ENCODE results near the gene SLC25A21. TPM values are rescaled to one million over a fixed set of nuclear protein-coding genes. Genes with fewer than 3 reads are reported as not detected.

Gene SLC25A21
- total RNA-seq, 1 donor from 2014 or later, result not detected

- DNase-seq (ENCODE audit: low spot score), result no peak
Observed at GRCh38 chr14:36666416-36667206, 505.8 kb downstream of the SLC25A21 start.

- DNase-seq (ENCODE audit: low spot score), result no peak
Observed at GRCh38 chr14:36665887-36666415, 506.5 kb downstream of the SLC25A21 start.

GRCh38 chr14:36664322-36665193 is 507.8 kb downstream of the SLC25A21 start:
- DNase-seq (ENCODE audit: low spot score), result no peak

GRCh38 chr14:36663404-36664321 is 508.7 kb downstream of the SLC25A21 start:
- DNase-seq (ENCODE audit: low spot score), result no peak

- no peak for DNase-seq (ENCODE audit: low spot score)
Observed at GRCh38 chr14:36662543-36663403, 509.6 kb downstream of the SLC25A21 start.

- no peak for DNase-seq (ENCODE audit: low spot score)
Observed at GRCh38 chr14:36662258-36662542, 510.2 kb downstream of the SLC25A21 start.

- DNase-seq (ENCODE audit: low spot score), result no peak
Observed at GRCh38 chr14:36661506-36662257, 510.7 kb downstream of the SLC25A21 start, which contains the start of gene PAX9. PAX9 (plus strand) TSS chr14:36661860; CDS start chr14:36662090, 230 bp downstream.

- DNase-seq (ENCODE audit: low spot score), result no peak
Observed at GRCh38 chr14:36660736-36661505, 511.5 kb downstream of the SLC25A21 start.

- DNase-seq (ENCODE audit: low spot score), result no peak
Observed at GRCh38 chr14:36659822-36660735, 512.3 kb downstream of the SLC25A21 start.

- DNase-seq (ENCODE audit: low spot score), result no peak
Observed at GRCh38 chr14:36659010-36659821, 513.2 kb downstream of the SLC25A21 start.

GRCh38 chr14:36658123-36659009 is 514.0 kb downstream of the SLC25A21 start:
- DNase-seq (ENCODE audit: low spot score), result no peak

- no peak for DNase-seq (ENCODE audit: low spot score)
Observed at GRCh38 chr14:36657399-36658122, 514.8 kb downstream of the SLC25A21 start.

GRCh38 chr14:36656687-36657398 is 515.6 kb downstream of the SLC25A21 start:
- DNase-seq (ENCODE audit: low spot score), result no peak
